Measurements from ENCODE around the gene RIC8B.

The RIC8B gene

DNA sequence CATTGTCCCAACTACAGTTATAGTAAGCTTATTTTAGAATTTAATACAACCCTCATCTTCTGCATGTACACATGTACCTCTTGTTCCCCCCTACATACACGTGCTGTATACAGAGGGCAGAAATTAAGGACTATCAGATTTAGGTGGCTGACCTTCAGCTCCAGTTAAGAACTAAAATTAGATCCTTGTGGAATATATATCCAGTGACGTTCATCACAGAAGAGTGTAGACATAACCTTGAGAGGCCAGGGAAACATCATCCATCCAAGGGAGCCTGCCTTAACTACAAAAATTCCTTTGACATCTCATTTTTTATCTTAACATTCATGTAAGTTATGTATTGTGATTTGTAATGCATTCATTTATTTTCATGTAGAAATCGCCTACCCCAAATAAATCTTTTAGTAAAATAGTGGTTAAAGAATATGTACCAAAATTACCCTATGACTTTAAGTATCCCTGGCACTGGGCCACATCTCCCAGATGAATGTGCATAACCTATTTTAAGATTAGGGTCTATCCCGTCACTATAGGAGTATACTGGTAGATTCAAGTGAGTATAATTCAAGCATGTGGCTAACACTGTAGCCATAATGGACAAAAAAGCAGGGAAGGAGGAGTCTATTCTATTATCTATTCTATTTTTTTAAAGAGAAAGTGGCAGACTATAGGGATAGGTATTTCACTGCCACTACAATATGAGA, 27.5 kb downstream of the RIC8B start:
- no peak for DNase-seq

DNA sequence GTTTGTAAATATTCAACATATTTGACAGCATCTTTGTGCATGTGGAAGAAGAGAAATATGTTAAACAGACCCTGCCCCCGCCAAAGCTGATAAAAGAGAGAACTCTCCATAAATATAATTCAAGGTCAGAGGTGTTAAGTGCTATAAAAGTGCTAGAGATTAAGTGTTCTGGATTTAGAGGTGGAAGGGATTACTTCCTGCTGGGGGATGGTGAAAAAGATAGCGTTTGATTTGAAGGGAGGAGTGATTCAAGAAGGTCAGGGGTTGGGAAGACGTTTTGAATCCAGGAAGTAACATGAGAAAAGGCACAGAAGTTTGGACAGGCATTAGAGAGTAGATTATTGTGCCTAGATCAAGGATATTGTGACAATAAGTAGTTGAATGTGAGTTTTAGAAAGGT, 30.2 kb downstream of the RIC8B start:
- no peak for DNase-seq

DNA sequence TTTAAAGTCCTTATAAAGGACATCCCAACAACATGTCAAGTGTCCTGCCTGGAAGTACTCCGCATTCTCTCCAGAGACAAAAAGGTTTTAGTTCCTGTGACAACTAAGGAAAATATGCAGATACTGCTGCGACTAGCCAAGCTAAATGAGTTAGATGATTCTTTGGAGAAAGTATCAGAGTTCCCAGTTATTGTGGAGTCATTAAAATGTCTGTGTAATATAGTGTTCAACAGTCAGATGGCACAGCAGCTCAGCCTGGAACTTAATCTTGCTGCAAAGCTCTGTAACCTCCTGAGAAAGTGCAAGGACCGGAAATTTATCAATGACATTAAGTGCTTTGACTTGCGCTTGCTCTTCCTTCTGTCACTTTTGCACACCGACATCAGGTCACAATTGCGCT, 40.2 kb downstream of the RIC8B start:
- DNase-seq = no peak

DNA sequence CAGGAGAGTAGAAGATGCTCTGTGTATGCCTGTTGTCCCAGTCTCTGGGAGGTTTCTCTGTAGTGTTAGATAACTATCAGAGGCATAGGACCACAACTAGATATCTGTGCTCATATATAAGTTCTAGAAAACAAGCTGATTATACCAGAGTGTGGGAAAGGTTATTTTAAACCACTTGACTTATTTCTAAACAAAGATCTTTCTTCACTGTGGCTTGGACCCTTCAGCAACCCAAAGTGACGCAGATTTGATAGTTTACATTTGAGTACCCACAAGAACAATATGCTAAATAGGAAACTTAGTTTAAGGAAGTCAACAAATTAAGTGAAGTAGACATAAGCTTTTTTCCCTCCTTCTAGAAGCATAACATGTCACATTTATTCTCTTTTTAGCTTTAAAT, 41.3 kb downstream of the RIC8B start:
- no peak for DNase-seq

GRCh38 chr12:106816231-106816630, 41.7 kb downstream of the RIC8B start:
- DNase-seq = no peak

GRCh38 chr12:106819991-106820390, 45.5 kb downstream of the RIC8B start:
- DNase-seq = no peak

- no peak for DNase-seq
Measured at GRCh38 chr12:106831699-106832098, 57.2 kb downstream of the RIC8B start.

DNA sequence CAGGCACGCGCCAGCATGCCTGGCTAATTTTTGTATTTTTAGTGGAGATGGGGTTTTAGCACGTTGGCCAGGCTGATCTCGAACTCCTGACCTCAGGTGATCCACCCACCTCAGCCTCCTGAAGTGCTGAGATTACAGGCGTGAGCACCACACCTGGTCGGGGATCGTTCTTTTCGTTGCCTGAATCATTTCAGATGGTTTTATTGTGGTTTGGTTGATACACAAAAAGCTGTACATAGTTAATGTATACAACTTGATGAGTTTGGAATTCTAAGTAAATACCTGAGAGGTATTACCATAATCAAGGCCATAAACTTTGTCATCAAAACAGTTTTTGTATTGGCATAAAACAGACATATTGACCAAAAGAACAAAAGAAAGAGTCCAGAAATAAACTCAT, 63.3 kb downstream of the RIC8B start:
- DNase-seq = no peak

DNA sequence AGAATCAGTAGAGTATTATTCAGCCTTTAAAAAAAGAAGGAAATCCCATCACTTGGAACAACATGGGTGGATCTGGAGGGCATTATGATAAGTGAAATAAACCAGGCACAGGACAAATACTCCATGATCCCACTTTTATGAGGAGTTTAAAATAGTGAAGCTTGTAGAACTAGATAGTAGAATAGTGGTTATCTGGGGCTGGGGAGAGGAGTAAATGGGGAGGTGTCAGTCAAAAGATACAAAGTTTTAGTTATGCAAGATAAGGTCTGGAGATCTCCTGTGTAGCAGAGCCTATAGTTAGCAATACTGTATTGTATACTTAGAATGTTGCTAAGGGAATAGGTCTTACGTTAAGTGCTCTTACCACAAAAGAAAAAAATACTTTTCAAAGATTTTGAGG, 64.9 kb downstream of the RIC8B start:
- DNase-seq = no peak

DNA sequence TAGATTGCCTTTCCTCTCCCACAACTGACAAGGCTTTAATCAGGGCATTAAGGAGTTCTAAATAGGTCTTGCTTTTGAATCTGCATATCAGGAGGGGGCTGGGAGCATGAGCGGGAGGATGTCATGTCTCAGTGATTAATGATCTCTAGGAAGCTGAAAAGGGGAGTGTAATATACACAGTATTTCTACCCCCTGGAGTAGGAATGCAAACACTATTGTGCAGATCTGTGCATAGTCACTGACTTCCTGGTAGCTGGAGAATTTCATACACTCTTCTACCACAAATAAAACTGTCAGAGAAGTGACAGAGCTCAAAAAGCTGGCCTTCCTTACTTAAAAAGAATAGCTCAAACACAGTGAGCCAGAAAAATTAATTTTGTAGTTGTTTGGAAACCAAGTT, 65.8 kb downstream of the RIC8B start:
- no peak for DNase-seq

DNA sequence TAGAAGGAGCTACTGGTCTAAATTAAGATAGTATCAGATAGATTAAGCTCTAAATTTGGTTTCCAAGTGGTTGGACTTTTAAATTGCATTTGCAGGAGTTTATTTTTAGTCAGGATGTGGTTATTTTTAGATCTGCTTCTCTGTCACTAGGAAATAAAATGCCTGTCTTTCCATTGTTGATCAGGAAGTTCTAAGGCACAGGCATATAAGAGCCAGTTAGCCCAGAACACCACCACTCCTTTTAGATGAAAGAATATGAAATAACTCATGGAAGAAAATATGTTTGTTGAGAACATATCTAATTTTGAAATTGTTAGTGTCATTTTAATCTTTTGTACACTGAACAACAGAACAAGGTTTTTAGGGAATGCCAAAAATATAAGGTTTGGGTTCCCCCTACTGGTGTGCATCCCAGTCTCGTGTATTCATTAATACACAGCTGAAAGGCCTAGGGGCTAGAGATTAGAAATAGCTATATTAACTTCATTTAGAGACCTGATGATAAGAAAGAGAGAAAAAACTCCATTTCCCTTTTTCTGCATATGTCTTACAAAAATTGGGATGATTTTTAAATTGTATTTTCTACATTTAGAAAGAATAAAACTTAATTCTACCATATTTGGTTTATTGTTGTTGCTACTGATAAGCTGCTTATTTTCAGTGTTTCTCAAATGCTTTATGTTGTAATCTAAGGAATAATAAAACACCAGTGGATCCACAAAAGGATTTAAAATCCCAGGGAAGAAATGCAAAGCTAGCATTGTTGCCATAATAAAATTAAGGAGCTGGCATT, 67.2 kb downstream of the RIC8B start:
- DNase-seq = no peak

DNA sequence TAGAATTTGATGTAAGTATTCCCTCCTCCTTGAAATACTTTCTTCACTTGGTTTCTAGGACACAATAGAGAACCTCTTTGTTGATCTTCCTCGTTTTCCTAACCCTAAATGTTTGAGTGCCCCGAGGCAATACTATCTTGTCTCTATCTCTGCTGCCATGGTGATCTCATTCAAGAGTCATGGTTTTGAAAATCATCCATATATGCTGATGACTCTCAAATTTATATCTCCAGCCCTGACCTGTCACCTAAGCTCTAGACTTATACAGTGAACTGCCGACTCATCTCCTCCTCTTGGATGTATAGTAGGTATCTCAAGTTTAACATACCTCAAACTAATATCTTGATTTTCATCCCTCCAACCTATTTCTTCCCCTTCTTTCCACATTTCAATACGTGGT, 71.4 kb downstream of the RIC8B start:
- no peak for DNase-seq

DNA sequence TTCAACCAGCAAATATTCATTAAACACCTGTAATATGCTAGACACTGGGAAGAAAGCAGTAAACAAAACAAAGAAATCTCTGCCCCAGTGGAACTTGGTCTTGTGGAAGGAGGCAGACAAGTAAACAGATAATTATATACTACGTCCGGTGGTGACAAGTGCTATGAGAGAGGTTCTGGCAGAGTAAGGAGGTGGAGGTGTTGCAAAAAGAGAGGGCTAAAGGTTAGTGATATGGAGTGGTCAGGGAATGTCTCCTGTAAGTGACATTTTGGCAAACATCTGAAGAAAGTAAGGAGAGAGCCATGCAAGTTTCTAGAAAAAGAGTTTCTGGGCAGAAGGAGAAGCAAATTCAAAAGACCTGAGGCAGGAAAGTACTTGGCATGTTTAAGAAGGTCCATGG, 73.4 kb downstream of the RIC8B start:
- no peak for DNase-seq

DNA sequence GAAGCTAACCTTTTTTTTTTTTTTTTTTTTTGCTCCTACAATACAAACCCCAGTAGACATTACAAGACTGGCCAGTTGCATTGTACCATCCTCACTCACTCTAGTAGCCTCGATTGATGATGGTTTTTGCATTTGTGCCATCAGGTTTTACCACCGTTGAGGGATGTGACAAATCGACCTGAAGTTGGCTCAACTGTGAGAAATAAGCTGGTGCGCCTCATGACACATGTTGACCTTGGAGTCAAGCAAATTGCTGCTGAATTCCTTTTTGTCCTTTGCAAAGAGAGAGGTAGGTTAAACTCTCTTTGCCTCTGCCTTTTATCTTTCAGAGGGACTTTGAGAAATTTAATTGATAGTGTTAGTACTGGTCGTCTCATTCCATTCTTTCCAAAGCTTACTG, 76.8 kb downstream of the RIC8B start:
- DNase-seq = no peak

DNA sequence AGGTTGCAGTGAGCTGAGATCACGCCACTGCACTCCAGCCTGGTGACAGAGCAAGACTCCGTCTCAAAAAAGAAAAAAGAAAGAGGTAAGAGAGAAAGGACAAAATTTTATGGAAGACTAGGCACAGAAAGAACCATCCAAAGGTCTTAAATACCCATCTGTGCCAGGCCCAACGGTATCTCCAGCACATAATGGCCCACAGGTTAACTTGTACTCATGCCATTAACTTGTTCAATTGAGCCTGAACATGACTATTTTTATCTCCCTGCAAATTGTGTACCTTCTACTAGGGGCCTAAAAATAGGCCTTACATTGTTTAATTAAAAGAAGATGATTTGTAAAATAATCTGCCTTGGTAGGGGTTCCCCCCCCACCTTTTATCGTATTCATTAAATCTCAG, 80.2 kb downstream of the RIC8B start:
- DNase-seq = no peak

DNA sequence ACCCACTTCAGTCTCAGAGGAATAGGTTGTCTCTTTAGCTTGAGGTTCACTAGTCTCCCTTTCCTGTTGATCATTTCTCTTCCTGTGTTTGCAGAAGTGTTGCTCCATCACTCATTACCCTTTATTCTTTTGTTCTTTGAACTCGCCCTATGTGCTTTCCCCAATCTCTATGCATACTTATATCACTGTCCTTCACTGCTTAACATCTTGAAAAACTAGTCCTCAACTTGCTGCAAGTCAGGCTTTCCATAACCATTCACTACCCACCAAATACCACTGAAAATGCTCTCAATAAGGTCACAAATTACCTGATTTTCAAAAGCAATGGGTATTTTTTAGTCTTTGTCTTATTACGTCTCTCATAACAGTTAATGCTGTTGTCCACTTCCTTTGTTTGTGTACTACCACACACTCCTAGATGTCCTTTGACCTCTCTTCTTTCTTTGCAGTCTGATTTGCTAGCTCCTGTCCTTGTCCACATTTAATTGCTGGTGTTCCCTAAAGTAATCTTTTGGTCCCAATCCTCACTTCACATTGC, 80.8 kb downstream of the RIC8B start:
- DNase-seq = no peak

DNA sequence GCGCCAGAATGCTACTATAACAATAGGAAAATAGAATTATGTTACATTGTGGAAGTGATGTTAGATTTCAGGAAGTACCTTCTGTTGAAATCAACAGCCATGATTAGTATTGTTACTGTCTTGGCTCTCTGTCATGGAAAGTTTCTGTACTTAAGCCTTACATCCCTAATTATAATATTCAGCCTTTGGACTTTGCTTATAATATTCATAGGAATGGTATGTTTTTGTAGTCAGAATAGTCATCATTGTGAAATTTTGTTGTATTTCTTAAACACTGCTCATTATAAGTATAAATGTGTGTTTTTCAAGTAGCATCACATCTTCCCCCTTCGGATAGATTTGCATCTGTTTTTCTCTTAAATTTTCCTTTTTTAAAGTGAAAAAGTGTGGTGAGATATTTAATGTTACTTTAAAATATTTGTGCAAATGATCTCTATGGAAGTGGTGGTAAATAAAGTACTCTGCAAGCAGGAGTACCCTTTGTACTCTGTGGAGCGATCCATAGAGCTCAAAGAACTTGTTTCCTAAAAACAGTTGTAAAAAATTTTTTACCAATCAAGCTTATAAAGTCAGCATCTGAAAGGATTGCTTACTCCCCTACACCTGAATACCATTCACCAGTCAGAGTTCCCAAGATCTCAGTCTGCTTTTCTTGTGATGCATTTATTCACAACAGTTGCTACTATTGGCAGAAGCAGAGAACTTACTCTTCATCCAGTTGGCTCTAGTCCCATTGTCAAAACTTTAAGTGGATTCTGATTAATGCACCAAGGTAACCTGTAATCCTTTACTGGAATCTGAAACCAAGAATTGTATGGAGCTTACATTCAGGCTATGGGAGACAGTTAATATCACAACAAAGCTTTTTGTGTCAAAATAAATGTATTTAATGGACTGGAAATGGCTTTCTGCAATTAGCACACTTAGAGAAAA, 87.8 kb downstream of the RIC8B start:
- no peak for DNase-seq

DNA sequence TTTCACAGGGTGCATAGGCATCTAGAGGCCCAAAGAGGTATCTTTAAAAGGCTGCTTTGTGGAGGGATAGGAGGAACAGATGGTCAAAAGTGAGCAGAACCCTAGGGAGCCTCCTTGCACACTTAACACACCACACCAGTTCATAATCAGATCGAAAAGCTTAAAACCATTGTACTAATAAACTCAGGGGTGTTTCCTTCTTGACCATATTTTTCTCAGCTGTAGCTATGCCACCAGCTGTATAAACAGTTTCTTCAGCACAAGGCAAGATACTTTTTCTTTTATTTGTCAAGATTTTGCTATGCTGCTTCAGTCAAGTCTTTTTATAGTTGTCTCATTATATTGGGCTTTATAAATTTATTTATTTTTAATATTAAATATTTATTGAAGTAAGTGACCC, 88.7 kb downstream of the RIC8B start:
- DNase-seq = no peak

DNA sequence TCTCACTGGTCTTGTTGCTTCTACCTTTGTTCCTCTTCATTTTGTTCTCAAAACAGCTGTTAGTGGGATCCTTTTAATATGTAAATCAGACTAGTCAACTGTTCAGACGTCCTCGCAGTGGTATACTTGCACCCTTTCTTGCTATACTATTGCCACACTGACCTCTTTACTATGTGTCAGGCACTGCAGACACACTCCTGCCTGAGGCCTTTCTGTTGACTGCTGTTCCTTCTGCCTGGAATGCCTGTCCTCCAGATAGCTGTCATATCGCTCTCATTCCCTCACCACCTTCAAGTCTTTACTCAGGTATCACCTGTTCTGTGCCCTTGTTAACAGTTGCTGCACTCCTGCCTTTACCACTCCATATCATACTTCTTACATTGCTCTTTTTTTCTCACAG, 91.2 kb downstream of the RIC8B start:
- no peak for DNase-seq

GRCh38 chr12:106866426-106867080, 92.1 kb downstream of the RIC8B start:
- no peak for DNase-seq

GRCh38 chr12:106867651-106868050, 93.2 kb downstream of the RIC8B start:
- no peak for DNase-seq

- DNase-seq = no peak
Measured at GRCh38 chr12:106868982-106869700, 94.7 kb downstream of the RIC8B start.
